Measurements from ENCODE around the gene BRWD1.

DNA sequence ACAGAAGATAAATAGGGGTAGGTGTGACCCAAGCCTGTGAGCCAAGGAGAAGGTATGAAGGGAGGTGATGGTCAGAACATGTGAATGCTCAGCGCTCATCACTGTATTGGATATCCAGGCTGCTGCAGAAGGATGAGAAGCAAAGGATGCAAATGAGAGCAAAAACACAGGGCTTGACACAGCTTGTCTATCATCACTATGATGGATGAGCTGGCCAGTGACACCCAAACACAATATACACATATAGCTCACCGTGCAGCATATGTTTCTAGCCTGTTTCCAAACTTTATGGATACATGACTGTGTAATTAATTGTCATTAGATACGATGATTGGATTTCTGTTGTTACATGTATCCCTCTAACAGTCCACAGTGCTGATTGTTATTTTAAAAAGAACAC lies 49.3 kb upstream of the BRWD1 start:
- TF ChIP-seq, protein P1, sequence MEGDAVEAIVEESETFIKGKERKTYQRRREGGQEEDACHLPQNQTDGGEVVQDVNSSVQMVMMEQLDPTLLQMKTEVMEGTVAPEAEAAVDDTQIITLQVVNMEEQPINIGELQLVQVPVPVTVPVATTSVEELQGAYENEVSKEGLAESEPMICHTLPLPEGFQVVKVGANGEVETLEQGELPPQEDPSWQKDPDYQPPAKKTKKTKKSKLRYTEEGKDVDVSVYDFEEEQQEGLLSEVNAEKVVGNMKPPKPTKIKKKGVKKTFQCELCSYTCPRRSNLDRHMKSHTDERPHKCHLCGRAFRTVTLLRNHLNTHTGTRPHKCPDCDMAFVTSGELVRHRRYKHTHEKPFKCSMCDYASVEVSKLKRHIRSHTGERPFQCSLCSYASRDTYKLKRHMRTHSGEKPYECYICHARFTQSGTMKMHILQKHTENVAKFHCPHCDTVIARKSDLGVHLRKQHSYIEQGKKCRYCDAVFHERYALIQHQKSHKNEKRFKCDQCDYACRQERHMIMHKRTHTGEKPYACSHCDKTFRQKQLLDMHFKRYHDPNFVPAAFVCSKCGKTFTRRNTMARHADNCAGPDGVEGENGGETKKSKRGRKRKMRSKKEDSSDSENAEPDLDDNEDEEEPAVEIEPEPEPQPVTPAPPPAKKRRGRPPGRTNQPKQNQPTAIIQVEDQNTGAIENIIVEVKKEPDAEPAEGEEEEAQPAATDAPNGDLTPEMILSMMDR (IDR thresholded peaks at IDR 0.05; ENCODE audit: low read depth, low read length, poor library complexity, severe bottlenecking) = no peak
- no peak for TF ChIP-seq EZH2phosphoT487 (IDR thresholded peaks at IDR 0.05; ENCODE audit: borderline replicate concordance, low read length)
